Subcutaneous adipose tissue (tissue), 4 donors: Measurements from ENCODE around the gene SCN3A. TPM values are rescaled to one million over a fixed set of nuclear protein-coding genes. Genes with fewer than 3 reads are reported as not detected.

Source experiments
- total RNA-seq, 4 donors: library from RNA; depleted of rRNA; stranded (reverse); fragments of >200 nt; gene quantifications; one replicate each; pipeline ENCODE4 v1.1.0, GENCODE V29; 2016
- TF ChIP-seq, protein P1 (sequence below): fragments of 450-650 bp; IDR thresholded peaks from one replicate; pipeline ENCODE4 v1.5.1; 2016; ENCODE audit warnings: low read depth, mild to moderate bottlenecking, control low read depth, antibody characterized with exemption, moderate library complexity

SCN3A gene
- total RNA-seq, 4 donors from 2014 or later = 0.38 to 2.6 (median 0.66) TPM

DNA sequence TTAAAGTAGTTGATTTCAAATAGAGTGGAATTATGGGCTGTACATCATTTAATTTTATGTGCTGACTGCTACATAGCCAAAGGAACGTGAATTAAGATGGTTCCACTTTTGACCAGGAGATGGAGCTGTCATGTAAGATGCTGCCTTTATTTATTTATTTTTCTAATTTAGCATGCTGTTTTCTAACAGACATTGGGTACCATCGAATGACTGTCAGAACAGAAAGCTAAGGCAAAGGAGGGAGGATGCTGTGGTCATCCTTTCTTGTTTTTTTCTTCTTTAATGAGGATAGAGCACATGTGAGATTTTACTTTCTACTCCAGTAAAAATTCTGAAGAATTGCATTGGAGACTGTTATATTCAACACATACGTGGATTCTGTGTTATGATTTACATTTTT, 35.4 kb upstream of the SCN3A start, which contains the start of gene SCN2A:
Gene SCN2A, plus strand, starts transcription at position 185 of the 400 bp plus-strand sequence. CDS start 56,410 bp downstream, outside the sequence.
- TF ChIP-seq, protein P1, sequence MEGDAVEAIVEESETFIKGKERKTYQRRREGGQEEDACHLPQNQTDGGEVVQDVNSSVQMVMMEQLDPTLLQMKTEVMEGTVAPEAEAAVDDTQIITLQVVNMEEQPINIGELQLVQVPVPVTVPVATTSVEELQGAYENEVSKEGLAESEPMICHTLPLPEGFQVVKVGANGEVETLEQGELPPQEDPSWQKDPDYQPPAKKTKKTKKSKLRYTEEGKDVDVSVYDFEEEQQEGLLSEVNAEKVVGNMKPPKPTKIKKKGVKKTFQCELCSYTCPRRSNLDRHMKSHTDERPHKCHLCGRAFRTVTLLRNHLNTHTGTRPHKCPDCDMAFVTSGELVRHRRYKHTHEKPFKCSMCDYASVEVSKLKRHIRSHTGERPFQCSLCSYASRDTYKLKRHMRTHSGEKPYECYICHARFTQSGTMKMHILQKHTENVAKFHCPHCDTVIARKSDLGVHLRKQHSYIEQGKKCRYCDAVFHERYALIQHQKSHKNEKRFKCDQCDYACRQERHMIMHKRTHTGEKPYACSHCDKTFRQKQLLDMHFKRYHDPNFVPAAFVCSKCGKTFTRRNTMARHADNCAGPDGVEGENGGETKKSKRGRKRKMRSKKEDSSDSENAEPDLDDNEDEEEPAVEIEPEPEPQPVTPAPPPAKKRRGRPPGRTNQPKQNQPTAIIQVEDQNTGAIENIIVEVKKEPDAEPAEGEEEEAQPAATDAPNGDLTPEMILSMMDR = no peak

DNA sequence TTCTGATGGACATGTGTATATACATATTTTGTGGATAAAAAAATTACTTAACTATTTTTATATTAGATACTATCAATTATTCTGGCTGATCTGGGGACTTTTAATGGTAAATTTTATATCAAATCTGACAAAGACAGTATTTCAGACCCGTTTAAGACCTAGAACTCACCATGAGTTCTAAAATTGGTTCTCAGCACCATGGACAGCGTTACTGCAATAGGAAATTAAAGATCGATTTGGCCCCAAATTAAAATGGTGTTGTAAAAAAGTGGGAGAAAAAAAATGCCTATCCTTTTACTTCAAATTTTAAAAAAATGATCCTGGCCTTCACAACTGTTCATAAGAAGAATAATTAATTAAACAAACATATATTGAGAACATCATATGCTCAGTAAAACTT, 34.4 kb upstream of the SCN3A start:
- TF ChIP-seq, protein P1 = no peak

DNA sequence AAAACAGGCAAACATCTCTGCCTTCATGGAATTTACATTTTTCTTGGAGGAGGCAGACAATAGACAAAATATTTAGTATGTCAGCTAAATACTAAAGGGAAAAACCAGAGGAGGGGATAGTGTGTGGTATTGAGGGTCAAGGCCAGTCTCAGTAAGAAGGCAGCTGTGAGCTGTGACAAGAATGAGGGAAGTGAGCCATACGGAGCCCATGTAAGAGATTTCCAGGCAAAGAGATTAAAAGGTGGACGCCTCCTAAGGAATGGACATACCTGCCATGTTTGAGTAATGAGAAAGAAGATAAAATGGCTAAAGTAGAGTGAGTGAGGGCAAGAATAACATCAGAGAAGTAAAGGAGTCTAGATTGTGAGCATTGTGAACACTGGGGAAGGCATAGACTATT, 33.2 kb upstream of the SCN3A start:
- TF ChIP-seq, protein P1 = no peak

DNA sequence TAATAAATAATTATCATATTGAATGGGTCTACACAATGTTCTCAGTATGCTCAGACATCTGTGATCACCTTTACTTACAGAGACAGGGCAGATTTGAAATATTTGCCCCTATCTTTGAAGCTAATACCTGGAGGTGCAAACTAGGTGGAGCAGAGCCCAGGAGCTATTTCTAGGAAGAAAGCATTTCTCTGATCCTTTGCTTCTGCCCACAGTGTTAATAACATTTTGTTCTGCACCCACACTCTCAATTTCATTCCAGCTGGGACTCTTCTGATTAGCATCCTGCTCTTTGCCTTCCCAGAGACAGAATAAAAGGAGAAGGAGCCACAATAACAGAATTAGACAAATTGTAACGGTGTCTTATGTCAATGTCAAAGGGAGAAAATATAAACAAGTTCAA, 23.7 kb upstream of the SCN3A start:
- TF ChIP-seq, protein P1 = no peak

DNA sequence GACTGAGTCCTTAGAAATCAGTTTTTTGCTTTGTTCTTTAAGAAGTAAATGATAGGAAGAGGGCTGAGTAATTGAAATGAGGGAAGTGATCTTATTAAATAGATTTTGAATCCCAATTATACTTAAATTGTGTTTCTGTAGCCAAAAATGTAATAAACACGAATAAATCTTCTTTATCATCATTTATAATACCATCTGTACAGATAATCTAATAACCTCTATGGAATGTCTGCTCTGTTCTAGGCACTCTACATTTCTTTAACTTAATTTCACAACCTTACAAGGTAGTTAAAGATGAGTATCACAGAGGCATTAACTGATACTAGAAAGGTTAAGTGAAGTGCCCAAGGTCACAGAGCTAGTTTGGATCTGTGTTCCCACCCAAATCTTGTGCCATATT, 21.1 kb upstream of the SCN3A start:
- TF ChIP-seq, protein P1 = no peak

DNA sequence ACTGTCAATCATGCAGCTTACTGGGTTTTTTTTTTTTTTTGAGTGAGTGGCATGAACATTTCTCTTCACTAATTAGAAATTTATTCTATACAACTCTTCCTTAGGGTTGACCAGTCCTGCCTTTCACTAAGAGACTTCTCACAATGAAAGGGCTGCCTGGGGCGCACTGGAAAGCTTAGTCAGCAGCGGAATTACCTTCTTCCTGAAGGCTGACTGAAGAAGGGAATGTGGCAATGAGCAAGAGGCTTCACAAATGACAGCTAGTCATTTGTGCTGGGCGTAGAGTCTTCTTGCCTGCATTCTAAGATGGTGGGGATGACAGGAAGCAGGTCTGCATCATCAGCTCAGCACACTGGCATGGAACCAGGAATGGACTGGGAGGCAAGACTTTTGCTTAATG, 15.6 kb upstream of the SCN3A start:
- TF ChIP-seq, protein P1 = no peak

DNA sequence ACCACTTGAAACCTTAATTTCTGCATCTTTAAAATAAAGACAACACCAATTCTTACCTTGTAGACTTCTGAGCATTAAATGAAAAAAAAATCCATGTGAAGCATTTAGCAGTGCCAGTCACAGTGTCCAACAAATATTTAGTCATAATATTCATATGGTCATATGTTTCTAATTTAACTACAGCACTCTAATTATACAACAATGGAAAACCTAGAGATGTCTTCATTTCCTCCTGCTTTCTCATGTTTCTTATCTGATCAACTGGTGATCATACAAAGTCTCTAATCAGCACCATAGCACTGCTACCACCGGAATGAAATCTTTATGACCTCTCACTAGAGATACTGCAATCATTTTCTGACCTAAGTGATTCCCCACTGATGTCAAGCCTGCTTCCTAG, 10.2 kb upstream of the SCN3A start:
- TF ChIP-seq, protein P1 = no peak
